ENCODE measurements around the gene DDX52. TPM values are rescaled to one million over a fixed set of nuclear protein-coding genes. Genes with fewer than 3 reads are reported as not detected.

Gene DDX52
- total and polyA plus RNA-seq, 2 of the 13 experiments (the other 11 are each of a cell fraction or from before 2014, with no cell fraction given) = 8.9 to 36.1 TPM

- TF ChIP-seq RXRA (CRISPR knock-in tag; IDR thresholded peaks at IDR 0.05) = no peak; the same call in 1 of the 2 replicates
- TF ChIP-seq ZBTB7A (CRISPR knock-in tag; IDR thresholded peaks at IDR 0.05) = peak; percentile 33
- peak; percentile 32; the same call in 1 of the 2 replicates for TF ChIP-seq ZNF501 (CRISPR knock-in tag; IDR thresholded peaks at IDR 0.05)
- TF ChIP-seq GABPA (IDR thresholded peaks at IDR 0.05; ENCODE audit: low read depth, low read length) = no peak
- TF ChIP-seq GABPA (CRISPR knock-in tag; IDR thresholded peaks at IDR 0.05; ENCODE audit: low read depth) = peak; percentile 18; the same call in 1 of the 2 replicates
- TF ChIP-seq NR0B2 (CRISPR knock-in tag; IDR thresholded peaks at IDR 0.05) = no peak
- TF ChIP-seq PBX3 (CRISPR knock-in tag; IDR thresholded peaks at IDR 0.05; ENCODE audit: borderline replicate concordance) = no peak
- TF ChIP-seq ZBTB43 (CRISPR knock-in tag; conservative IDR thresholded peaks at IDR 0.05) = peak; percentile 49; the same call in 1 of the 2 replicates
- TF ChIP-seq ZNF766 (CRISPR knock-in tag; IDR thresholded peaks at IDR 0.05; ENCODE audit: borderline replicate concordance) = peak; percentile 19; the same call in 1 of the 2 replicates
- TF ChIP-seq ZNF75D (CRISPR knock-in tag; IDR thresholded peaks at IDR 0.05; ENCODE audit: borderline replicate concordance) = no peak
- TF ChIP-seq ZNF572 (CRISPR knock-in tag; IDR thresholded peaks at IDR 0.05) = no peak
- no peak for TF ChIP-seq NR3C1 (CRISPR knock-in tag; IDR thresholded peaks at IDR 0.05)
- TF ChIP-seq THYN1 (CRISPR knock-in tag; IDR thresholded peaks at IDR 0.05; ENCODE audit: borderline replicate concordance, low read depth) = no peak
- TF ChIP-seq ZNF546 (CRISPR knock-in tag; conservative IDR thresholded peaks at IDR 0.05) = no peak
- TF ChIP-seq ZNF710 (CRISPR knock-in tag; IDR thresholded peaks at IDR 0.05; ENCODE audit: borderline replicate concordance) = peak; percentile 84
- TF ChIP-seq HINFP (CRISPR knock-in tag; IDR thresholded peaks at IDR 0.05; ENCODE audit: low read depth) = no peak
- peak; percentile 95 for TF ChIP-seq PRDM10 (CRISPR knock-in tag; IDR thresholded peaks at IDR 0.05; ENCODE audit: low read depth)
- peak; percentile 83 for TF ChIP-seq MED1 (CRISPR knock-in tag; IDR thresholded peaks at IDR 0.05)
Measured at GRCh38 chr17:37676115-37676925, 33.1 kb upstream of the DDX52 start (continued).

Measured in HepG2 (cell line).